ENCODE results near the gene CCSER2. TPM values are rescaled to one million over a fixed set of nuclear protein-coding genes. Genes with fewer than 3 reads are reported as not detected.
"Not testable (repeated sequence)": the region's sequence is repeated elsewhere in the genome, so short reads cannot be mapped to it uniquely, and the experiment has no call there.

The CCSER2 gene
- 165 TPM for total RNA-seq
- long read RNA-seq, full-length matches to known transcripts, result 44 of 84 reads
- long read RNA-seq, partial matches to known transcripts, result 12 of 84 reads
- long read RNA-seq, other reads (novel, unspliced or antisense), result 28 of 84 reads

GRCh38 chr10:84328418-84329195, at the start of gene CCSER2:
TSS of gene CCSER2 (plus strand) at chr10:84328589. CDS start at chr10:84371053, 42,464 bp downstream.
- intact Hi-C loops (cut with DNase I), result no loop called here
- DNase-seq, result peak; percentile 99

GRCh38 chr10:84279876-84280475, 48.4 kb upstream of the CCSER2 start:
- ATAC-seq (ENCODE audit: poor library complexity); intact Hi-C loops (cut with DNase I); DNase-seq: not testable (repeated sequence)

More at GRCh38 chr10:84328418-84329195, at the start of gene CCSER2:
- peak; percentile 98 for ATAC-seq (ENCODE audit: poor library complexity)

- ATAC-seq (ENCODE audit: poor library complexity) (no peak), DNase-seq (no peak)
- intact Hi-C loops (cut with DNase I), result no loop called here
Observed at GRCh38 chr10:84286695-84287094, 41.7 kb upstream of the CCSER2 start.

- DNase-seq, result no peak
- ATAC-seq (ENCODE audit: poor library complexity), result no peak
- intact Hi-C loops (cut with DNase I), result no loop called here
Observed at GRCh38 chr10:84288151-84288550, 40.2 kb upstream of the CCSER2 start.

- no peak for DNase-seq
- intact Hi-C loops (cut with DNase I), result no loop called here
- no peak for ATAC-seq (ENCODE audit: poor library complexity)
Observed at GRCh38 chr10:84289521-84290200, 38.7 kb upstream of the CCSER2 start.

GRCh38 chr10:84290235-84290634, 38.2 kb upstream of the CCSER2 start:
- intact Hi-C loops (cut with DNase I), result no loop called here
- DNase-seq (no peak), ATAC-seq (ENCODE audit: poor library complexity) (no peak)

- intact Hi-C loops (cut with DNase I), result no loop called here
- ATAC-seq (ENCODE audit: poor library complexity), result no peak
Observed at GRCh38 chr10:84291384-84291783, 37.0 kb upstream of the CCSER2 start.

GRCh38 chr10:84292502-84292901, 35.9 kb upstream of the CCSER2 start:
- DNase-seq (no peak), ATAC-seq (ENCODE audit: poor library complexity) (no peak)
- intact Hi-C loops (cut with DNase I), result no loop called here

More at GRCh38 chr10:84291384-84291783, 37.0 kb upstream of the CCSER2 start:
- no peak for DNase-seq

- intact Hi-C loops (cut with DNase I), result no loop called here
- ATAC-seq (ENCODE audit: poor library complexity) (no peak), DNase-seq (no peak)
Observed at GRCh38 chr10:84293171-84293570, 35.2 kb upstream of the CCSER2 start.

- no peak for DNase-seq
- intact Hi-C loops (cut with DNase I), result no loop called here
- no peak for ATAC-seq (ENCODE audit: poor library complexity)
Observed at GRCh38 chr10:84293574-84294016, 34.8 kb upstream of the CCSER2 start.

GRCh38 chr10:84294766-84295447, 33.5 kb upstream of the CCSER2 start:
- DNase-seq, result no peak
- intact Hi-C loops (cut with DNase I), result no loop called here
- no peak for ATAC-seq (ENCODE audit: poor library complexity)

- no peak for DNase-seq
- intact Hi-C loops (cut with DNase I), result no loop called here
Observed at GRCh38 chr10:84296091-84296981, 32.1 kb upstream of the CCSER2 start.

GRCh38 chr10:84298057-84298456, 30.3 kb upstream of the CCSER2 start:
- no peak for DNase-seq
- ATAC-seq (ENCODE audit: poor library complexity), result no peak
- intact Hi-C loops (cut with DNase I), result no loop called here

More at GRCh38 chr10:84296091-84296981, 32.1 kb upstream of the CCSER2 start:
- no peak for ATAC-seq (ENCODE audit: poor library complexity)

- intact Hi-C loops (cut with DNase I), result no loop called here
- ATAC-seq (ENCODE audit: poor library complexity) (no peak), DNase-seq (no peak)
Observed at GRCh38 chr10:84302223-84302622, 26.2 kb upstream of the CCSER2 start.

- DNase-seq, result no peak
- intact Hi-C loops (cut with DNase I), result no loop called here
- no peak for ATAC-seq (ENCODE audit: poor library complexity)
Observed at GRCh38 chr10:84306751-84307384, 21.5 kb upstream of the CCSER2 start.

- ATAC-seq (ENCODE audit: poor library complexity) (no peak), DNase-seq (no peak)
- intact Hi-C loops (cut with DNase I), result no loop called here
Observed at GRCh38 chr10:84308021-84308420, 20.4 kb upstream of the CCSER2 start.

- DNase-seq (peak; percentile 53), ATAC-seq (ENCODE audit: poor library complexity) (no peak)
- intact Hi-C loops (cut with DNase I), result no loop called here
Observed at GRCh38 chr10:84308481-84309304, 19.7 kb upstream of the CCSER2 start.

All from Right ventricle myocardium superior (tissue), 1 donor.